ENCODE results near the gene SMAD5.

Gene SMAD5

GRCh38 chr5:136200130-136200529 lies 67.5 kb downstream of the SMAD5 start:
- no peak overlapping the region for H2AFZ ChIP-seq (ENCODE audit: insufficient read depth, low read length, poor library complexity)
- H3K79me1 ChIP-seq (ENCODE audit: low read length): no peaks in the 10 kb centered on the region
- no peak overlapping the region for H2BK12ac ChIP-seq (ENCODE audit: low read length)
- no peak overlapping the region for H3K9ac ChIP-seq (ENCODE audit: low read length)
- no peak overlapping the region for H3K14ac ChIP-seq (ENCODE audit: low read length)
- no peaks in the 10 kb centered on the region for H3K9me3 ChIP-seq (ENCODE audit: insufficient read depth, low read depth, low read length)
- H2AK5ac ChIP-seq (ENCODE audit: low read length): no peak overlapping the region
- WGBS (ENCODE audit: extremely low coverage, insufficient coverage, insufficient read length): no CpG with 5 or more reads among the region's 4 CpGs
- no peak overlapping the region for H3K4me3 ChIP-seq (ENCODE audit: low read depth, low read length)
- no peak overlapping the region for H3K4ac ChIP-seq (ENCODE audit: low read depth, low read length)
- no peak overlapping the region for H4K12ac ChIP-seq (ENCODE audit: low read depth, low read length)
- H3K36me3 ChIP-seq (ENCODE audit: control insufficient read depth in 1 of 2, insufficient read depth in 2 of 2, low read length in 2 of 2): peaks cover 0 to 2% of the 10 kb centered on the region in 2 experiments
- peaks cover 0 to 2% of the 10 kb centered on the region in 2 experiments for H3K4me1 ChIP-seq (ENCODE audit: control insufficient read depth in 1 of 2, insufficient read depth in 2 of 2, low read length in 2 of 2)
- H3K79me2 ChIP-seq (ENCODE audit: control insufficient read depth, insufficient read depth, low read length, poor library complexity): no peaks in the 10 kb centered on the region
- H4K91ac ChIP-seq (ENCODE audit: low read depth, low read length): no peak overlapping the region
- no peak overlapping the region for H2BK5ac ChIP-seq (ENCODE audit: low read depth, low read length, poor library complexity)
- H4K8ac ChIP-seq (ENCODE audit: low read depth, low read length): no peak overlapping the region
- no peak overlapping the region for H3K23ac ChIP-seq (ENCODE audit: low read length)
- H3K4me2 ChIP-seq (ENCODE audit: low read length): no peak overlapping the region
- no peak overlapping the region for H2BK120ac ChIP-seq (ENCODE audit: insufficient read depth, low read length, poor library complexity)
- H3K27me3 ChIP-seq (ENCODE audit: insufficient read depth, low read length): no peaks in the 10 kb centered on the region
- no peak overlapping the region for H3K27ac ChIP-seq (ENCODE audit: low read depth, low read length)
- no peak for DNase-seq
- H3K18ac ChIP-seq (ENCODE audit: low read length): no peak overlapping the region

- no peak overlapping the region for H3K4ac ChIP-seq (ENCODE audit: low read depth, low read length)
- no peak overlapping the region for H3K4me3 ChIP-seq (ENCODE audit: low read depth, low read length)
- no peak overlapping the region for H2BK5ac ChIP-seq (ENCODE audit: low read depth, low read length, poor library complexity)
- no peak overlapping the region for H3K18ac ChIP-seq (ENCODE audit: low read length)
- no peak overlapping the region for H4K8ac ChIP-seq (ENCODE audit: low read depth, low read length)
- DNase-seq: no peak
- no peaks in the 10 kb centered on the region for H3K79me1 ChIP-seq (ENCODE audit: low read length)
- H3K4me2 ChIP-seq (ENCODE audit: low read length): no peak overlapping the region
- H4K91ac ChIP-seq (ENCODE audit: low read depth, low read length): no peak overlapping the region
- H3K27me3 ChIP-seq (ENCODE audit: insufficient read depth, low read length): no peaks in the 10 kb centered on the region
- no peak overlapping the region for H3K27ac ChIP-seq (ENCODE audit: low read depth, low read length)
- no peak overlapping the region for H2BK12ac ChIP-seq (ENCODE audit: low read length)
- H2AK5ac ChIP-seq (ENCODE audit: low read length): no peak overlapping the region
- H2BK120ac ChIP-seq (ENCODE audit: insufficient read depth, low read length, poor library complexity): no peak overlapping the region
- no peak overlapping the region for H3K14ac ChIP-seq (ENCODE audit: low read length)
- no peak overlapping the region for H4K12ac ChIP-seq (ENCODE audit: low read depth, low read length)
- peaks cover 0 to 2% of the 10 kb centered on the region in 2 experiments for H3K4me1 ChIP-seq (ENCODE audit: control insufficient read depth in 1 of 2, insufficient read depth in 2 of 2, low read length in 2 of 2)
- no peaks in the 10 kb centered on the region for H3K79me2 ChIP-seq (ENCODE audit: control insufficient read depth, insufficient read depth, low read length, poor library complexity)
- no peaks in the 10 kb centered on the region for H3K9me3 ChIP-seq (ENCODE audit: insufficient read depth, low read depth, low read length)
- no peak overlapping the region for H3K9ac ChIP-seq (ENCODE audit: low read length)
- H3K23ac ChIP-seq (ENCODE audit: low read length): no peak overlapping the region
- no peak overlapping the region for H2AFZ ChIP-seq (ENCODE audit: insufficient read depth, low read length, poor library complexity)
- WGBS (ENCODE audit: extremely low coverage, insufficient coverage, insufficient read length): no CpG with 5 or more reads among the region's 3 CpGs
- H3K36me3 ChIP-seq (ENCODE audit: control insufficient read depth in 1 of 2, insufficient read depth in 2 of 2, low read length in 2 of 2): peaks cover 0 to 2% of the 10 kb centered on the region in 2 experiments
These were observed 68.1 kb downstream of the SMAD5 start for GRCh38 chr5:136200761-136201160.

- Histone ChIP-seq H3K4me3 (ENCODE audit: low read depth, low read length) (no peak overlapping the region), H2AK5ac (ENCODE audit: low read length) (no peak overlapping the region), H3K4me1 (ENCODE audit: control insufficient read depth in 1 of 2, insufficient read depth in 2 of 2, low read length in 2 of 2) (peaks cover 0 to 2% of the 10 kb centered on the region in 2 experiments), H3K79me1 (ENCODE audit: low read length) (no peaks in the 10 kb centered on the region), H3K9ac (ENCODE audit: low read length) (no peak overlapping the region), H2BK120ac (ENCODE audit: insufficient read depth, low read length, poor library complexity) (no peak overlapping the region), H3K27ac (ENCODE audit: low read depth, low read length) (no peak overlapping the region), H4K12ac (ENCODE audit: low read depth, low read length) (no peak overlapping the region), H3K79me2 (ENCODE audit: control insufficient read depth, insufficient read depth, low read length, poor library complexity) (no peaks in the 10 kb centered on the region), H3K23ac (ENCODE audit: low read length) (no peak overlapping the region), H3K14ac (ENCODE audit: low read length) (no peak overlapping the region), H3K27me3 (ENCODE audit: insufficient read depth, low read length) (no peaks in the 10 kb centered on the region), H3K18ac (ENCODE audit: low read length) (no peak overlapping the region), H2AFZ (ENCODE audit: insufficient read depth, low read length, poor library complexity) (no peak overlapping the region), H3K4me2 (ENCODE audit: low read length) (no peak overlapping the region), H3K4ac (ENCODE audit: low read depth, low read length) (no peak overlapping the region), H3K36me3 (ENCODE audit: control insufficient read depth in 1 of 2, insufficient read depth in 2 of 2, low read length in 2 of 2) (peaks cover 0 to 2% of the 10 kb centered on the region in 2 experiments), H4K8ac (ENCODE audit: low read depth, low read length) (no peak overlapping the region), H3K9me3 (ENCODE audit: insufficient read depth, low read depth, low read length) (no peaks in the 10 kb centered on the region), H2BK5ac (ENCODE audit: low read depth, low read length, poor library complexity) (no peak overlapping the region), H4K91ac (ENCODE audit: low read depth, low read length) (no peak overlapping the region), H2BK12ac (ENCODE audit: low read length) (no peak overlapping the region)
- no peak for DNase-seq
- WGBS (ENCODE audit: extremely low coverage, insufficient coverage, insufficient read length): no CpG with 5 or more reads among the region's 4 CpGs
These were observed 69.2 kb downstream of the SMAD5 start for GRCh38 chr5:136201870-136202269.

GRCh38 chr5:136202469-136203205 lies 70.0 kb downstream of the SMAD5 start:
- no peak overlapping the region for H3K27ac ChIP-seq (ENCODE audit: low read depth, low read length)
- H3K14ac ChIP-seq (ENCODE audit: low read length): no peak overlapping the region
- no peak overlapping the region for H2AK5ac ChIP-seq (ENCODE audit: low read length)
- H3K4ac ChIP-seq (ENCODE audit: low read depth, low read length): no peak overlapping the region
- H3K9me3 ChIP-seq (ENCODE audit: insufficient read depth, low read depth, low read length): no peaks in the 10 kb centered on the region
- peaks cover 0 to 2% of the 10 kb centered on the region in 2 experiments for H3K4me1 ChIP-seq (ENCODE audit: control insufficient read depth in 1 of 2, insufficient read depth in 2 of 2, low read length in 2 of 2)
- H3K79me2 ChIP-seq (ENCODE audit: control insufficient read depth, insufficient read depth, low read length, poor library complexity): no peaks in the 10 kb centered on the region
- WGBS (ENCODE audit: extremely low coverage, insufficient coverage, insufficient read length): no CpG with 5 or more reads among the region's 13 CpGs
- H3K9ac ChIP-seq (ENCODE audit: low read length): no peak overlapping the region
- no peak overlapping the region for H4K91ac ChIP-seq (ENCODE audit: low read depth, low read length)
- no peak overlapping the region for H3K23ac ChIP-seq (ENCODE audit: low read length)
- no peaks in the 10 kb centered on the region for H3K79me1 ChIP-seq (ENCODE audit: low read length)
- no peak overlapping the region for H3K4me3 ChIP-seq (ENCODE audit: low read depth, low read length)
- no peak for DNase-seq
- H3K18ac ChIP-seq (ENCODE audit: low read length): no peak overlapping the region
- peaks cover 0 to 2% of the 10 kb centered on the region in 2 experiments for H3K36me3 ChIP-seq (ENCODE audit: control insufficient read depth in 1 of 2, insufficient read depth in 2 of 2, low read length in 2 of 2)
- no peak overlapping the region for H2BK5ac ChIP-seq (ENCODE audit: low read depth, low read length, poor library complexity)
- no peak overlapping the region for H2BK12ac ChIP-seq (ENCODE audit: low read length)
- H4K8ac ChIP-seq (ENCODE audit: low read depth, low read length): no peak overlapping the region
- no peaks in the 10 kb centered on the region for H3K27me3 ChIP-seq (ENCODE audit: insufficient read depth, low read length)
- H2BK120ac ChIP-seq (ENCODE audit: insufficient read depth, low read length, poor library complexity): no peak overlapping the region
- no peak overlapping the region for H3K4me2 ChIP-seq (ENCODE audit: low read length)
- H2AFZ ChIP-seq (ENCODE audit: insufficient read depth, low read length, poor library complexity): no peak overlapping the region
- no peak overlapping the region for H4K12ac ChIP-seq (ENCODE audit: low read depth, low read length)

Data from trophoblast cell (in vitro differentiated cells and primary cell).